Activated B cell treated with CpG ODN at 0.5 μM for 24 hours (primary cell): ENCODE data around the gene LMNTD2. TPM values are rescaled to one million over a fixed set of nuclear protein-coding genes. Genes with fewer than 3 reads are reported as not detected.

Experiments used
- ATAC-seq: fragments of 200-7000 bp; cut with Tn5 transposase; one replicate; pipeline ENCODE4 v1.10.0; 2021; ENCODE audit warnings: low read depth, mild to moderate bottlenecking, moderate library complexity
- CTCF ChIA-PET: fragments of 350-600 bp; sonication (Branson Sonifier 250); formaldehyde crosslinking; loops from one replicate; lab custom pipeline; 2021; ENCODE audit warnings: antibody characterized with exemption; lab: Charles Lee
- POLR2A ChIA-PET: fragments of 350-600 bp; sonication (Branson Sonifier 250); formaldehyde crosslinking; loops from one replicate; lab custom pipeline; 2021; ENCODE audit warnings: antibody characterized with exemption; lab: Charles Lee
- DNase-seq: peaks from one replicate; pipeline ENCODE4 v3.0.0; 2022
- H3K27ac Mint-ChIP-seq: one replicate; pipeline ENCODE4 v1.8.0; 2020; ENCODE audit warnings: mixed read lengths
- H3K27me3 Mint-ChIP-seq: one replicate; pipeline ENCODE4 v1.8.0; 2021; ENCODE audit warnings: mixed read lengths
- H3K36me3 Mint-ChIP-seq: one replicate; pipeline ENCODE4 v1.8.0; 2021; ENCODE audit warnings: low read depth, mixed read lengths
- H3K4me1 Mint-ChIP-seq: one replicate; pipeline ENCODE4 v1.8.0; 2021; ENCODE audit warnings: mixed read lengths
- H3K4me3 Mint-ChIP-seq: one replicate; pipeline ENCODE4 v1.8.0; 2020; ENCODE audit warnings: mild to moderate bottlenecking, mixed read lengths
- H3K9me3 Mint-ChIP-seq: one replicate; pipeline ENCODE4 v1.8.0; 2020; ENCODE audit warnings: mixed read lengths
- intact Hi-C: fragments of 100-400 bp; cut with micrococcal nuclease; formaldehyde crosslinking; loops from one replicate; pipeline ENCODE4 v1.15.1; 2024
- total RNA-seq: library from RNA; stranded (reverse); gene quantifications from 2 replicates; pipeline ENCODE4 v1.2.3, GENCODE V29; 2022
- TF ChIP-seq, protein P1 (sequence below): fragments of 200-600 bp; IDR thresholded peaks from one replicate; pipeline ENCODE4 v1.8.0; 2022; ENCODE audit warnings: antibody characterized with exemption, mild to moderate bottlenecking

The LMNTD2 gene, protein sequence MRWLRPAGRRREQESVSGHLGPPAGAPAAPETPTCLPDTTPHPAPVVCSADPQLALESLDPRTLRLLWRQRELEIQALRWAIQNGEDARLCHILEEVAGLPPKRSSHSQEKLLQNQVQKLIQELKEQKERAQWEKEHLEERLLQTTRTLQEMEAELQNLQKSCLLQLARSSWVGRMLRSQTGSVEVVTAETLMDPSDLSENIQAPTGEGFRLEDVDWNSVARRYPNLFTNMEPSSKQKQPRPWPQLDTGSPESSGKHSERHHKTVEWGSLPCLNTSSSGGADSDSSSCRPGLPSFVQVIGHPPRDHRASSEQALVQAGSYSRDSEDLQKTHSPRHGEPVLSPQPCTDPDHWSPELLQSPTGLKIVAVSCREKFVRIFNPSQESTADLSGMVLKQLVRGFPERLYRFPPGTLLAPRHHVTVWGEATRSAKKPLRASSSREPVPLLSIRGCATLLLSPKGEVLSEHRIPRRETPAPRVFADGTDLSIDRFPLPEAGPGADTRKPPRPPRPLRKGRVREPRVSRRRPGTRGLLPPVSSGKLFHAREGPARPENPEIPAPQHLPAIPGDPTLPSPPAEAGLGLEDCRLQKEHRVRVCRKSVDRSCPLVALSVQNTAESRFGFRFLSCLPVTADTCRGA
- total RNA-seq: 8.6 and 9.1 TPM in 2 replicates

DNA sequence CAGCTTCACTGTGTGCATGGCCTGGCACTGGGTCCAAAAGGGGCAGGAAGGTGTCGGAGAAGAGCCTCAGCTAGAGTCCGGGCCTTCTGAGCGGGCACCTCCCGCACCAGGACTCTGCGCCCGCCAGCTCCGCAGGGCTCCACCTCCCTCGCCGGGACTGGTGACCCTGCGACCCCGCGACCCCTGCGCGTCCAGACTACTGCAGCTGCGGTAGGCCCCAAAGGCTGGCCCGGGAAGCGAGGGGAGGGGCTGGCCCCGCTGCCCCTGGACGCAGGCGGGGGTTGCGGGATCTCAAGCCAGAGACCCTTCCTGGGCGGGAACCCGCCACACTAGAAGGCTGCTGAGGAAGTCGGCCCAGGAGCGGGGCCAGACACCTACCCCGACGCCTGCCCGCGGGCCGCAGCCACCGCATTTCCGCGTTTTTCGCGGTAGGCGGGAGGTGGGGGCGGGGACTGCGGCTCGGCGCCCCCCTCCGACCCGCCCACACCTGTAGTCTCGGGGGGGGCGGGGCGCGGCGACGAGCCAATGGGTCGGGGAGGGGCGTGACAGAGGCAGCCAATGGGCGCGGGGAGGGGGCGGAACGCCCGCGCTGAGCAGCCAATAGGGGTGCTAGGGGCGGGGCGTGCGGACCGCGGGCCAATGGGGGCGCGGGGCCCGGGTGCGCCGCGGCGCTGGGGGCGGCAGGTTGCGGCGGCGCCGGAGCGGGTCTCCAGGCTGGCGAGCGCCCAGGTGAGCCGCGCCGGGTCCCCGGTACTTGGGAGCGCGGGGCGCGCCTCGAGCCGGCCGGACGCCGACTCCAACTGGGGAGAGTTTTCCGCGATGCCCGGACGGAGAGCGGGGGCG lies at the start of gene LMNTD2, which contains the start of gene RASSF7:
TSS of gene LMNTD2 (minus strand) at position 434 of the 843 bp plus-strand sequence. CDS start at position 412, 22 bp downstream.
TSS of gene RASSF7 (plus strand) at position 666 of the 843 bp plus-strand sequence. CDS start 799 bp downstream, outside the sequence.
- Mint-ChIP-seq H3K9me3 (no peaks in the 10 kb centered on the region), H3K36me3 (peaks cover 5% of the 10 kb centered on the region), H3K27me3 (no peaks in the 10 kb centered on the region), H3K4me3 (peak within 1 kb of the TSS; percentile 84), H3K4me1 (peaks cover 17% of the 10 kb centered on the region), H3K27ac (peak within 1 kb of the TSS; percentile 59)
- ATAC-seq: peak; percentile 96
- TF ChIP-seq, protein P1, sequence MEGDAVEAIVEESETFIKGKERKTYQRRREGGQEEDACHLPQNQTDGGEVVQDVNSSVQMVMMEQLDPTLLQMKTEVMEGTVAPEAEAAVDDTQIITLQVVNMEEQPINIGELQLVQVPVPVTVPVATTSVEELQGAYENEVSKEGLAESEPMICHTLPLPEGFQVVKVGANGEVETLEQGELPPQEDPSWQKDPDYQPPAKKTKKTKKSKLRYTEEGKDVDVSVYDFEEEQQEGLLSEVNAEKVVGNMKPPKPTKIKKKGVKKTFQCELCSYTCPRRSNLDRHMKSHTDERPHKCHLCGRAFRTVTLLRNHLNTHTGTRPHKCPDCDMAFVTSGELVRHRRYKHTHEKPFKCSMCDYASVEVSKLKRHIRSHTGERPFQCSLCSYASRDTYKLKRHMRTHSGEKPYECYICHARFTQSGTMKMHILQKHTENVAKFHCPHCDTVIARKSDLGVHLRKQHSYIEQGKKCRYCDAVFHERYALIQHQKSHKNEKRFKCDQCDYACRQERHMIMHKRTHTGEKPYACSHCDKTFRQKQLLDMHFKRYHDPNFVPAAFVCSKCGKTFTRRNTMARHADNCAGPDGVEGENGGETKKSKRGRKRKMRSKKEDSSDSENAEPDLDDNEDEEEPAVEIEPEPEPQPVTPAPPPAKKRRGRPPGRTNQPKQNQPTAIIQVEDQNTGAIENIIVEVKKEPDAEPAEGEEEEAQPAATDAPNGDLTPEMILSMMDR: no peak
- peak; percentile 97 for DNase-seq
- POLR2A ChIA-PET: interaction anchor here (0.7 to 4.8 kb wide), 10 partner anchors 15 to 249 kb away, joined by 3 to 26 read pairs (median 4); partner anchors contain the start of genes HRAS, LRRC56, PHRF1 and RPLP2
- intact Hi-C loops: loop anchor here (1.0 kb wide), 5 partner anchors 8 to 236 kb away; partner anchors contain the start of genes LRRC56, PHRF1 and RNH1
- CTCF ChIA-PET: interaction anchor here (0.8 kb wide), 1 partner anchor 161 kb away, joined by 3 read pairs; no protein-coding TSS in a partner anchor

DNA sequence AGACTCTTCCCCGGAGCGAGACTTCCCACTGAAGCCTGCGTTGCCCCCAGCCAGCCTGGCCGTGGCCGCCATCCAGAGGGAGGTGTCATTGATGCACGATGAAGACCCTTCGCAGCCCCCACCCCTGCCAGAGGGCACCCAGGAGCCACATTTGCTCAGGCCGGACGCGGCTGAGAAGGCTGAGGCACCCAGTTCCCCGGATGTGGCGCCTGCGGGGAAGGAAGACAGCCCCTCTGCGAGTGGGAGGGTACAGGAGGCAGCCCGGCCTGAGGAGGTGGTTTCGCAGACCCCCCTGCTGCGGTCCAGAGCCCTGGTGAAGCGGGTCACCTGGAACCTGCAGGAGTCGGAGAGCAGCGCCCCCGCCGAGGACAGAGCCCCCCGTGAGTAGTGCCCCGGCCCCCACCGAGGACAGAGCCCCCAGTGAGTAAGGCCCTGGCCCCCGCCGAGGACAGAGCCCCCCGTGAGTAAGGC lies 48.8 kb upstream of the LMNTD2 start:
- TF ChIP-seq, protein P1: no peak
- no peak for DNase-seq
- no peaks in the 10 kb centered on the region for H3K27me3 Mint-ChIP-seq
- peaks cover 5% of the 10 kb centered on the region for H3K4me1 Mint-ChIP-seq
- H3K4me3 Mint-ChIP-seq: no peak overlapping the region
- peaks cover 73% of the 10 kb centered on the region for H3K36me3 Mint-ChIP-seq
- H3K9me3 Mint-ChIP-seq: no peaks in the 10 kb centered on the region
- H3K27ac Mint-ChIP-seq: no peak overlapping the region
- CTCF ChIA-PET: interaction anchor here (0.7 kb wide), 2 partner anchors 37 to 366 kb away, joined by 3 to 4 read pairs; no protein-coding TSS in a partner anchor
- POLR2A ChIA-PET: no interaction called here
- no peak for ATAC-seq
- intact Hi-C loops: no loop called here

DNA sequence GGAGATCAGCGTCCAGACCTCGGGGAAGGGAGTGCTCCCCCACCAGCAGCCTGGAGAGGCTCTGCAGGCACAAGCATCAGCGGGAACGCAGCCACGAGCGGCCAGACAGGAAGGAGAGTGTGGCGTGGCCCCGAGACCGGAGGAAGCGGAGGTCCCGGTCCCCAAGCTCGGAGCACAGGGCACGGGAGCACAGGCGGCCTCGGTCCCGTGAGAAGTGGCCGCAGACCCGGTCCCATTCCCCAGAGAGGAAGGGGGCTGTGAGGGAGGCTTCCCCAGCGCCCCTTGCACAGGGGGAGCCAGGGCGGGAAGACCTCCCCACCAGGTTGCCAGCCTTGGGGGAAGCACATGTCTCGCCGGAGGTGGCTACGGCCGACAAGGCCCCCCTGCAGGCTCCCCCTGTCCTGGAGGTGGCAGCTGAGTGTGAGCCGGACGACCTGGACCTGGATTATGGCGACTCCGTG lies 48.3 kb upstream of the LMNTD2 start:
- H3K4me1 Mint-ChIP-seq: peaks cover 2% of the 10 kb centered on the region
- no peaks in the 10 kb centered on the region for H3K9me3 Mint-ChIP-seq
- TF ChIP-seq, protein P1: no peak
- H3K36me3 Mint-ChIP-seq: peaks cover 76% of the 10 kb centered on the region
- no peaks in the 10 kb centered on the region for H3K27me3 Mint-ChIP-seq
- H3K27ac Mint-ChIP-seq: no peak overlapping the region
- no peak for DNase-seq
- POLR2A ChIA-PET: no interaction called here
- no peak overlapping the region for H3K4me3 Mint-ChIP-seq
- CTCF ChIA-PET: no interaction called here
- intact Hi-C loops: no loop called here
- no peak for ATAC-seq

DNA sequence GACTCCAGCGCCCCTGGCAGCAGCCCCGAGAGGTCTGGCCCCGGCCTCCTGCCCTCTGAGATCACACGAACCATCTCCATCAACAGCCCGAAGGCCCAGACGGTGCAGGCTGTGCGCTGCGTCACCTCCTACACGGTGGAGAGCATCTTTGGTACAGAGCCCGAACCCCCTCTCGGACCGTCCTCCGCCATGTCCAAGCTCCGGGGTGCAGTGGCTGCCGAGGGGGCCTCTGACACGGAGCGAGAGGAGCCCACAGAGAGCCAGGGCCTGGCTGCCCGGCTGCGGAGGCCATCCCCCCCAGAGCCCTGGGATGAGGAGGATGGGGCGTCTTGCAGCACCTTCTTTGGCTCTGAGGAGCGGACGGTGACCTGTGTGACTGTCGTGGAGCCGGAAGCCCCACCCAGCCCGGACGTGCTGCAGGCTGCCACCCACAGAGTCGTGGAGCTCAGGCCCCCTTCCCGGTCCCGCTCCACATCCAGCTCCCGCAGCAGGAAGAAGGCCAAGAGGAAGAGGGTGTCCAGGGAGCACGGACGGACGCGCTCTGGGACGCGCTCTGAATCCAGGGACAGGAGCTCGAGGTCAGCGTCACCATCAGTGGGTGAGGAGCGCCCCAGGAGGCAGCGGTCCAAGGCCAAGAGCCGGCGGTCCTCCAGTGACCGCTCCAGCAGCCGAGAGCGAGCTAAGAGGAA lies 47.6 kb upstream of the LMNTD2 start:
- Mint-ChIP-seq H3K4me3 (no peak overlapping the region), H3K36me3 (peaks cover 78% of the 10 kb centered on the region), H3K9me3 (no peaks in the 10 kb centered on the region), H3K27me3 (no peaks in the 10 kb centered on the region), H3K27ac (no peak overlapping the region), H3K4me1 (peaks cover 2% of the 10 kb centered on the region)
- ATAC-seq (no peak), DNase-seq (no peak)
- ChIA-PET CTCF (no interaction called here), POLR2A (no interaction called here)
- intact Hi-C loops: no loop called here
- TF ChIP-seq, protein P1: no peak
